Mesodermal cell (in vitro differentiated cells): ENCODE data around the gene SCN2A.

Source experiments
- H3K27ac ChIP-seq: 2 replicates; pipeline ENCODE4 v1.7.0; 2013; ENCODE audit warnings: mild to moderate bottlenecking, low read depth, low read length, moderate library complexity; ENCODE audit not compliant: severe bottlenecking
- H3K36me3 ChIP-seq: 2 replicates; pipeline ENCODE4 v1.7.1; 2013; ENCODE audit warnings: mild to moderate bottlenecking, low read length, moderate library complexity; ENCODE audit not compliant: control insufficient read depth, insufficient read depth
- H3K4me1 ChIP-seq: one replicate; pipeline ENCODE4 v1.7.1; 2013; ENCODE audit warnings: mild to moderate bottlenecking, low read length; ENCODE audit not compliant: insufficient read depth, control insufficient read depth, poor library complexity, severe bottlenecking
- H3K4me3 ChIP-seq: 2 replicates; pipeline ENCODE4 v1.7.0; 2013; ENCODE audit warnings: low read length, control low read depth, mild to moderate bottlenecking; ENCODE audit not compliant: insufficient read depth, poor library complexity, severe bottlenecking; ENCODE audit errors: extremely low read depth
- H3K9me3 ChIP-seq: 2 replicates; pipeline ENCODE4 v1.7.1; 2013; ENCODE audit warnings: mild to moderate bottlenecking, low read length, moderate library complexity; ENCODE audit not compliant: control insufficient read depth
- WGBS, 2 experiments: methylation state at CpG; one replicate each; pipeline ENCODE4 v1.1.5; 2013; ENCODE audit warnings: missing lambda C conversion rate in 2 of 2; ENCODE audit not compliant: insufficient coverage in 2 of 2; 5-methylcytosine and 5-hydroxymethylcytosine counted together

Gene SCN2A

GRCh38 chr2:165208094-165208493, 31.1 kb upstream of the SCN2A start:
- no peak overlapping the region for H3K27ac ChIP-seq
- no peaks in the 10 kb centered on the region for H3K36me3 ChIP-seq
- H3K9me3 ChIP-seq: no peaks in the 10 kb centered on the region
- H3K4me1 ChIP-seq: no peaks in the 10 kb centered on the region
- 80 to 100% methylated on average over 1 of the region's 1 CpG for WGBS, 2 experiments
- no peak overlapping the region for H3K4me3 ChIP-seq

- no peaks in the 10 kb centered on the region for H3K9me3 ChIP-seq
- H3K4me1 ChIP-seq: no peaks in the 10 kb centered on the region
- H3K4me3 ChIP-seq: no peak overlapping the region
- 89 to 100% methylated on average over 1 of the region's 1 CpG for WGBS, 2 experiments
- no peak overlapping the region for H3K27ac ChIP-seq
- H3K36me3 ChIP-seq: no peaks in the 10 kb centered on the region
Observed at GRCh38 chr2:165214093-165214492, 25.1 kb upstream of the SCN2A start.

GRCh38 chr2:165219481-165219880, 19.7 kb upstream of the SCN2A start:
- WGBS, 2 experiments: 67 to 82% methylated on average over 1 to 3 of the region's 3 CpGs
- H3K4me3 ChIP-seq: no peak overlapping the region
- no peaks in the 10 kb centered on the region for H3K36me3 ChIP-seq
- H3K9me3 ChIP-seq: no peaks in the 10 kb centered on the region
- H3K4me1 ChIP-seq: no peaks in the 10 kb centered on the region
- H3K27ac ChIP-seq: no peak overlapping the region

- H3K27ac ChIP-seq: no peak overlapping the region
- H3K36me3 ChIP-seq: no peaks in the 10 kb centered on the region
- H3K4me3 ChIP-seq: no peak overlapping the region
- WGBS, 2 experiments: no CpG with 5 or more reads among the region's 1 CpG
- no peaks in the 10 kb centered on the region for H3K9me3 ChIP-seq
- H3K4me1 ChIP-seq: no peaks in the 10 kb centered on the region
Observed at GRCh38 chr2:165224941-165225340, 14.3 kb upstream of the SCN2A start.

- Histone ChIP-seq H3K36me3 (no peaks in the 10 kb centered on the region), H3K9me3 (no peaks in the 10 kb centered on the region), H3K27ac (no peak overlapping the region), H3K4me3 (no peak overlapping the region), H3K4me1 (no peaks in the 10 kb centered on the region)
- WGBS, 2 experiments: 100% methylated on average over 1 of the region's 1 CpG; no CpG with 5 or more reads in 1 of the 2 experiments
Observed at GRCh38 chr2:165227571-165227970, 11.6 kb upstream of the SCN2A start.

- Histone ChIP-seq H3K4me1 (no peaks in the 10 kb centered on the region), H3K27ac (no peak overlapping the region), H3K4me3 (no peak overlapping the region), H3K36me3 (no peaks in the 10 kb centered on the region), H3K9me3 (no peaks in the 10 kb centered on the region)
- 68 to 76% methylated on average over 2 of the region's 2 CpGs for WGBS, 2 experiments
Observed at GRCh38 chr2:165237056-165237455, 2.2 kb upstream of the SCN2A start.

GRCh38 chr2:165238295-165238694, 919 bp upstream of the SCN2A start:
- Histone ChIP-seq H3K4me3 (no peak overlapping the region), H3K9me3 (no peaks in the 10 kb centered on the region), H3K27ac (no peak overlapping the region), H3K36me3 (no peaks in the 10 kb centered on the region), H3K4me1 (no peaks in the 10 kb centered on the region)
- WGBS, 2 experiments: no CpG with 5 or more reads among the region's 3 CpGs

GRCh38 chr2:165239856-165240515, 772 bp downstream of the SCN2A start:
- no peaks in the 10 kb centered on the region for H3K4me1 ChIP-seq
- H3K4me3 ChIP-seq: no peak overlapping the region
- WGBS, 2 experiments: 92% methylated on average over 1 of the region's 4 CpGs; no CpG with 5 or more reads in 1 of the 2 experiments
- no peak overlapping the region for H3K27ac ChIP-seq
- no peaks in the 10 kb centered on the region for H3K36me3 ChIP-seq
- no peaks in the 10 kb centered on the region for H3K9me3 ChIP-seq

DNA sequence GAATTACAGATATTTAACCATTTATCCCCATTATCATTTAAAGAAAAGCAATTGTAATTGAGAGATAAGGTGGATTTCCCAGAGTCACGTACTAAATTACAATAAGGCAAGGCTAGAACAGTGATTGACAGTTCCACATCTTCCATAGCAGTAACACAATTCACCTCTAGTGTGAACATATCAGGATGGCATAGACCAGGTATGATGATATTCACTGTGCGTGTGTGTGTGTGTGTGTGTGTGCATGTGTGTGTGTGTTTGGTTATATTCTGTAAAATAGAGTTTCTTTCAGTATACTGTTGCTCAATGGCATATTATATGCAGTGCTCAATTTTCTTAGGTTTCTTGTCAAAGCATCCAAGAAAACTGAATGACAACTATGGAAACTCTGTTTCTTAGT, 1.7 kb downstream of the SCN2A start:
- H3K4me1 ChIP-seq: no peaks in the 10 kb centered on the region
- H3K27ac ChIP-seq: no peak overlapping the region
- H3K9me3 ChIP-seq: no peaks in the 10 kb centered on the region
- H3K36me3 ChIP-seq: no peaks in the 10 kb centered on the region
- no CpG with 5 or more reads among the region's 2 CpGs for WGBS, 2 experiments
- no peak overlapping the region for H3K4me3 ChIP-seq

- Histone ChIP-seq H3K27ac (no peak overlapping the region), H3K36me3 (no peaks in the 10 kb centered on the region), H3K4me1 (no peaks in the 10 kb centered on the region), H3K9me3 (no peaks in the 10 kb centered on the region), H3K4me3 (no peak overlapping the region)
- WGBS, 2 experiments: 82% methylated on average over 3 of the region's 5 CpGs; no CpG with 5 or more reads in 1 of the 2 experiments
Observed at GRCh38 chr2:165245081-165245793, 6.0 kb downstream of the SCN2A start.

DNA sequence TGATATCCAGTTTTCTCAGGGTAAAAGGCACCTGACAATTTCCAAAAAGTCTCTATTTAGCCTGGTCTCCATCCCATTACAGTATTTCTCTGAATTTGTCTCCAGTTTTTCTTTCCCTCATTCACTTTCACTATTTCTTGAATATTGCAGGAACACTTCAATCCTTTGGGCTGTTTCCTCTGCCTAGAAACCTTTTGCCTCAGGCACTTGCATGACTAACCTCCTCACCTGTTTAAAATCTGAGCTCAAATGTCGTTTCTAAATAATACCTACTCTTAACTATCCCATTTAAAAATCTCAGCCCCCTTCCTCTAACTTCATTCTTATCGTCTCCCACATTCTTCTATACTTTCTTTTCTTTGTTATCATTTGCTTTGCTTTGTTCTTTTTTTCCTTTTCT, 9.0 kb downstream of the SCN2A start:
- Histone ChIP-seq H3K27ac (no peak overlapping the region), H3K36me3 (no peaks in the 10 kb centered on the region), H3K4me1 (no peaks in the 10 kb centered on the region), H3K9me3 (no peaks in the 10 kb centered on the region), H3K4me3 (no peak overlapping the region)
- WGBS, 2 experiments: 72 to 79% methylated on average over 2 of the region's 2 CpGs
